Endothelial cell of umbilical vein (primary cell): ENCODE data around the gene CD99L2. TPM values are rescaled to one million over a fixed set of nuclear protein-coding genes. Genes with fewer than 3 reads are reported as not detected.

ENCODE experiments used
- BruUV-seq: library from RNA; stranded (reverse); fragments of 400-500 nt; replicated peaks from 2 replicates; lab custom pipeline; 2021; lab: Mats Ljungman, UMichigan
- CTCF ChIA-PET: fragments of 300-600, 350-600 bp; sonication (Branson Sonifier 250); formaldehyde crosslinking; loops from one replicate; lab custom pipeline; 2021; ENCODE audit warnings: antibody characterized with exemption, inconsistent platforms; lab: Charles Lee
- POLR2A ChIA-PET: fragments of 300-600, 350-600 bp; sonication (Branson Sonifier 250); formaldehyde crosslinking; loops from one replicate; lab custom pipeline; 2021; ENCODE audit warnings: antibody characterized with exemption, inconsistent platforms; lab: Charles Lee
- DNase-seq: peaks from one replicate; pipeline ENCODE4 v3.0.0-alpha.2; 2011; ENCODE audit warnings: low read depth, low spot score
- FAIRE-seq: peaks from 2 replicates; lab custom pipeline; 2011; peaks lifted over from hg19 to GRCh38; lab: Jason Lieb, UNC
- H2AFZ ChIP-seq: 2 replicates; pipeline ENCODE4 v1.6.0; 2012; ENCODE audit warnings: low read depth, low read length, control low read depth, inconsistent platforms
- H3K27ac ChIP-seq: 2 replicates; pipeline ENCODE4 v1.5.1; 2011; ENCODE audit warnings: low read depth, mild to moderate bottlenecking, control low read depth, low read length, moderate library complexity; ENCODE audit not compliant: insufficient read depth
- H3K27me3 ChIP-seq, 2 experiments: 2 replicates each; pipeline versions ENCODE4 v1.6.0 to v1.6.1; 2011; ENCODE audit warnings: low read length in 2 of 2, mixed read lengths in 1 of 2; ENCODE audit not compliant: control insufficient read depth in 2 of 2, insufficient read depth in 2 of 2
- H3K36me3 ChIP-seq, 2 experiments: 2 replicates in 1 of 2; 3 replicates in 1 of 2; pipeline ENCODE4 v1.5.1; 2011; ENCODE audit warnings: low read length in 2 of 2, mild to moderate bottlenecking in 1 of 2, moderate library complexity in 1 of 2; ENCODE audit not compliant: control insufficient read depth in 2 of 2, insufficient read depth in 2 of 2; ENCODE audit errors: extremely low read depth in 1 of 2
- H3K4me1 ChIP-seq: 3 replicates; pipeline ENCODE4 v1.5.1; 2011; ENCODE audit warnings: mild to moderate bottlenecking, low read length; ENCODE audit not compliant: control insufficient read depth, insufficient read depth; ENCODE audit errors: extremely low read depth
- H3K4me2 ChIP-seq: 2 replicates; pipeline ENCODE4 v1.6.1; 2011; ENCODE audit warnings: low read length, control low read depth, mixed read lengths; ENCODE audit not compliant: insufficient read depth
- H3K4me3 ChIP-seq, 3 experiments: fragments of 200-600 bp in 1 of 3; sonication (generic), shearing (Covaris generic) in 1 of 3; replicated peaks in 1 of 3; 2 replicates each; pipeline ENCODE4 v1.5.1; 2011 to 2016; ENCODE audit warnings: control low read depth in 3 of 3, low read length in 3 of 3, mild to moderate bottlenecking in 2 of 3, inconsistent platforms in 1 of 3, low read depth in 1 of 3, moderate library complexity in 1 of 3; ENCODE audit not compliant: insufficient read depth in 1 of 3
- H3K79me2 ChIP-seq: 2 replicates; pipeline ENCODE4 v1.6.0; 2012; ENCODE audit warnings: low read length, inconsistent platforms; ENCODE audit not compliant: control insufficient read depth, insufficient read depth
- H3K9ac ChIP-seq: replicated peaks from 2 replicates; pipeline ENCODE3; 2011; ENCODE audit warnings: low read length, control low read depth; ENCODE audit not compliant: insufficient read depth; ENCODE audit errors: extremely low read depth
- H3K9me1 ChIP-seq: replicated peaks from 3 replicates; pipeline ENCODE4 v1.6.0; 2011; ENCODE audit warnings: mild to moderate bottlenecking, low read length; ENCODE audit not compliant: control insufficient read depth, insufficient read depth; ENCODE audit errors: extremely low read depth
- H3K9me3 ChIP-seq: replicated peaks from 2 replicates; pipeline ENCODE4 v1.5.1; 2012; ENCODE audit warnings: low read length, inconsistent platforms; ENCODE audit not compliant: control insufficient read depth, insufficient read depth
- H4K20me1 ChIP-seq: replicated peaks from 2 replicates; pipeline ENCODE3; 2011; ENCODE audit warnings: mild to moderate bottlenecking, low read length; ENCODE audit not compliant: control insufficient read depth, insufficient read depth; ENCODE audit errors: extremely low read depth
- CTCF ChIP-seq, 2 donors: IDR thresholded peaks; 1 replicate in 1 of 2; 2 replicates in 1 of 2; pipeline ENCODE4 v1.5.1; 2011; ENCODE audit warnings: low read length in 2 of 2, mild to moderate bottlenecking in 2 of 2, moderate library complexity in 2 of 2, control low read depth in 1 of 2, inconsistent platforms in 1 of 2, low read depth in 1 of 2; ENCODE audit not compliant: insufficient read depth in 1 of 2; ENCODE audit errors: extremely low read depth in 1 of 2
- EZH2 ChIP-seq: IDR thresholded peaks from 2 replicates; pipeline ENCODE4 v1.6.1; 2012; ENCODE audit warnings: borderline replicate concordance, low read depth, mild to moderate bottlenecking, moderate library complexity, low read length, inconsistent platforms; ENCODE audit not compliant: severe bottlenecking
- FOS ChIP-seq: IDR thresholded peaks from 2 replicates; pipeline ENCODE4 v1.6.1; 2011; ENCODE audit warnings: mild to moderate bottlenecking, low read length, moderate library complexity, borderline replicate concordance; ENCODE audit not compliant: insufficient read depth
- GATA2 ChIP-seq: IDR thresholded peaks from 2 replicates; pipeline ENCODE4 v1.7.0; 2011; ENCODE audit warnings: low read depth, mild to moderate bottlenecking, moderate library complexity, mixed read lengths, low read length; ENCODE audit not compliant: insufficient read length, insufficient read depth
- JUN ChIP-seq: IDR thresholded peaks from 2 replicates; pipeline ENCODE4 v1.6.1; 2011; ENCODE audit warnings: borderline replicate concordance, low read depth; ENCODE audit not compliant: insufficient read length, insufficient read depth
- MAX ChIP-seq: IDR thresholded peaks from 2 replicates; pipeline ENCODE4 v1.6.1; 2011; ENCODE audit not compliant: insufficient read depth, insufficient read length
- MYC ChIP-seq: IDR thresholded peaks from one replicate; pipeline ENCODE4 v1.6.1; 2011; ENCODE audit warnings: mild to moderate bottlenecking, low read depth, low read length
- POLR2A ChIP-seq: IDR thresholded peaks from 2 replicates; pipeline ENCODE4 v1.6.1; 2012; ENCODE audit warnings: low read depth, mild to moderate bottlenecking, control low read depth, low read length
- POLR2AphosphoS5 ChIP-seq: IDR thresholded peaks from 2 replicates; pipeline ENCODE4 v1.6.1; 2012; ENCODE audit warnings: low read depth, mild to moderate bottlenecking, control low read depth, low read length, moderate library complexity; ENCODE audit not compliant: insufficient read depth
- dilution Hi-C: fragments of 300-500 bp; cut with MboI; formaldehyde crosslinking; loops from one replicate; pipeline ENCODE4 v1.15.0; 2019; ENCODE audit warnings: low sequenced_read_pairs; ENCODE audit not compliant: extremely low pct_ligation_motif_present
- intact Hi-C: fragments of 100-400 bp; cut with micrococcal nuclease; formaldehyde crosslinking; loops from one replicate; pipeline ENCODE4 v1.10.0; 2022
- polyA plus RNA-seq, 4 experiments: library from polyadenylated mRNA; depleted of rRNA in 3 of 4; stranded (reverse) in 3 of 4; unstranded in 1 of 4; fragments of >200 nt; gene quantifications; 2 replicates each; pipeline versions ENCODE4 v1.2.1 to v1.2.3, GENCODE V29; 2011 to 2012; ENCODE audit warnings: missing spikeins in 1 of 4
- total RNA-seq: library from RNA; stranded (reverse); gene quantifications from 2 replicates; pipeline ENCODE4 v1.2.3, GENCODE V29; 2021

The CD99L2 gene
- total and polyA plus RNA-seq, 2 donors (not counting 3 experiments of a cell fraction or from before 2014, with no cell fraction given), result 33.2 to 43.4 TPM

DNA sequence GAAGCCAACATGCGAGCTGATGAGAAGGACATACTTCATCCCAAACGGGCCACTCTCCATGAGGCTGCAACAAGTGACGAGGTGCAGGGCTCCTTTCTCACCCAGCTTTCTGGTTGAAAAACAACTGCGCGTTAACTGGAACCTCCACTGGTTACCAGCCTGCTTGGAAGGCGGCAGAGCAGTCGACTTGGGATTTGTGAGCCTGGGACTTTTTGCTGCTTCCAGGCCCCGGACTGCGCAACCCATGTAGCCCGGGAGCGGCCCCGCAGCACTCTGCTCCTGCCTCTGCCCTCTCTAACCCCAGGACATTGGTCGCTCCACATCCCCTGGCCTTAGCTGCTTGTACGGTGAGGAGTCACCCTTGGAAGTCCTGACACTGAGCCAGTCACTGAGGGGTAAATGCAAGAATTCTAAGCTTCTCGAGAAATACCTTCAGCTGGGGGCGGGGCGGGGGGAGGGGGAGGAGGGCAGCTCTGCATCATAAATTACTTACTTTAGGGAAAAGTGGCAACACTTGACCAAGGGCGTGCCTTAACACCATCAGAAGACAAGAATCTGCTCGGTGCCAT, 132.6 kb downstream of the CD99L2 start:
- Histone ChIP-seq H3K79me2 (no peaks in the 10 kb centered on the region), H3K27me3 (no peaks in the 10 kb centered on the region), H3K4me3 (no peak overlapping the region), H3K27ac (no peak overlapping the region), H3K4me1 (no peaks in the 10 kb centered on the region), H3K9me1 (no peaks in the 10 kb centered on the region), H3K36me3 (no peaks in the 10 kb centered on the region), H3K4me2 (no peak overlapping the region), H4K20me1 (no peaks in the 10 kb centered on the region), H3K9me3 (no peaks in the 10 kb centered on the region), H2AFZ (no peak overlapping the region), H3K9ac (no peak overlapping the region)
- ChIA-PET POLR2A (no interaction called here), CTCF (interaction anchor here (1.7 to 2.6 kb wide), 2 partner anchors 316 to 318 kb away, joined by 10 to 13 read pairs; no protein-coding TSS in a partner anchor)
- intact Hi-C loops (no loop called here), dilution Hi-C loops (no loop called here)
- no TSS peak for BruUV-seq
- no peak for DNase-seq
- TF ChIP-seq CTCF (IDR thresholded peaks at IDR 0.05; ENCODE audit: extremely low read depth in 1 of 2, insufficient read depth in 1 of 2, low read depth in 1 of 2, low read length in 2 of 2) (no peak), GATA2 (no peak), MAX (no peak), MYC (no peak), POLR2A (no peak), JUN (no peak), FOS (no peak), POLR2AphosphoS5 (no peak), EZH2 (no peak)
- no peak for FAIRE-seq
